Measurements from ENCODE around the gene PNPLA7.

GRCh38 chr9:137461663-137462395 is 88.4 kb downstream of the PNPLA7 start:
- TF ChIP-seq CTCF (IDR thresholded peaks at IDR 0.05) (no peak), POLR2AphosphoS5 (IDR thresholded peaks at IDR 0.05; ENCODE audit: low read depth, low read length) (no peak)

All from Panc1 (cell line).